GM23338 (cell line): ENCODE data around the gene RIPOR3. TPM values are rescaled to one million over a fixed set of nuclear protein-coding genes. Genes with fewer than 3 reads are reported as not detected.

Experiments
- ATAC-seq: fragments of 200-7000 bp; cut with Tn5 transposase; 3 replicates; pipeline ENCODE4 v1.9.1; 2020
- DNase-seq: peaks from one replicate; pipeline ENCODE4 v3.0.0-alpha.2; 2015; ENCODE audit warnings: low spot score
- H2AFZ ChIP-seq: fragments of 200-600 bp; sonication (generic); 2 replicates; pipeline ENCODE4 v1.8.0; 2016; ENCODE audit warnings: antibody characterized with exemption, mild to moderate bottlenecking, moderate library complexity
- H3F3A ChIP-seq: fragments of 200-600 bp; sonication (generic); replicated peaks from 2 replicates; pipeline ENCODE4 v1.8.0; 2017; ENCODE audit warnings: antibody characterized with exemption, mixed run types, low read depth
- H3K27ac ChIP-seq: fragments of 200-600 bp; sonication (generic); 2 replicates; pipeline ENCODE4 v1.6.1; 2016; ENCODE audit warnings: low read depth
- H3K27me3 ChIP-seq: fragments of 200-600 bp; sonication (generic); 2 replicates; pipeline ENCODE4 v1.8.0; 2016; ENCODE audit warnings: mild to moderate bottlenecking, mixed run types, moderate library complexity; ENCODE audit not compliant: insufficient read depth
- H3K36me3 ChIP-seq: fragments of 200-600 bp; sonication (generic); 2 replicates; pipeline ENCODE4 v1.8.0; 2016; ENCODE audit warnings: mild to moderate bottlenecking; ENCODE audit not compliant: insufficient read depth
- H3K4me1 ChIP-seq: fragments of 200-600 bp; sonication (generic); 2 replicates; pipeline ENCODE4 v1.8.0; 2016; ENCODE audit warnings: mild to moderate bottlenecking, moderate library complexity; ENCODE audit not compliant: insufficient read depth
- H3K4me2 ChIP-seq: fragments of 200-600 bp; sonication (generic); 2 replicates; pipeline ENCODE4 v1.7.1; 2017; ENCODE audit warnings: mixed run types
- H3K4me3 ChIP-seq: fragments of 200-600 bp; sonication (generic); 2 replicates; pipeline ENCODE4 v1.6.1; 2016; ENCODE audit warnings: mixed run types
- H3K79me2 ChIP-seq: fragments of 200-600 bp; sonication (generic); replicated peaks from 2 replicates; pipeline ENCODE4 v1.8.0; 2017; ENCODE audit warnings: mild to moderate bottlenecking; ENCODE audit not compliant: insufficient read depth
- H3K9me2 ChIP-seq: fragments of 200-600 bp; sonication (generic); 2 replicates; pipeline ENCODE4 v1.8.0; 2017; ENCODE audit not compliant: insufficient read depth
- H4K20me1 ChIP-seq: fragments of 200-600 bp; sonication (generic); replicated peaks from 2 replicates; pipeline ENCODE4 v1.8.0; 2017; ENCODE audit warnings: mild to moderate bottlenecking; ENCODE audit not compliant: insufficient read depth
- H3K27ac Mint-ChIP-seq: 2 replicates; pipeline ENCODE4 v1.8.0; 2020; ENCODE audit warnings: inconsistent platforms, mild to moderate bottlenecking, moderate library complexity, mixed read lengths
- H3K27me3 Mint-ChIP-seq: 3 replicates; pipeline ENCODE4 v1.8.0; 2022; ENCODE audit warnings: low read depth, mild to moderate bottlenecking, moderate library complexity, mixed read lengths, inconsistent platforms; ENCODE audit not compliant: insufficient read depth, poor library complexity
- H3K36me3 Mint-ChIP-seq: 3 replicates; pipeline ENCODE4 v1.8.0; 2021; ENCODE audit warnings: low read depth, mild to moderate bottlenecking, inconsistent platforms, moderate library complexity, mixed read lengths
- H3K4me1 Mint-ChIP-seq: 3 replicates; pipeline ENCODE4 v1.8.0; 2020; ENCODE audit warnings: mild to moderate bottlenecking, inconsistent platforms, mixed read lengths
- H3K4me3 Mint-ChIP-seq: 3 replicates; pipeline ENCODE4 v1.8.0; 2021; ENCODE audit warnings: moderate library complexity, mild to moderate bottlenecking, inconsistent platforms, mixed read lengths
- H3K9me3 Mint-ChIP-seq: 3 replicates; pipeline ENCODE4 v1.8.0; 2020; ENCODE audit warnings: moderate library complexity, mild to moderate bottlenecking, inconsistent platforms, mixed read lengths
- CREB1 ChIP-seq: fragments of 250-450 bp; sonication (Bioruptor Pico); IDR thresholded peaks from 2 replicates; pipeline ENCODE4 v1.5.0; 2020; ENCODE audit warnings: low read depth, mild to moderate bottlenecking, moderate library complexity
- CTCF ChIP-seq, 2 experiments: fragments of 200-600 bp in 1 of 2; sonication (generic) in 1 of 2; conservative IDR thresholded peaks; 2 replicates each; pipeline versions ENCODE4 v1.5.1 to v1.6.1; 2016 to 2017; ENCODE audit warnings: antibody characterized with exemption in 2 of 2, low read depth in 2 of 2, mild to moderate bottlenecking in 2 of 2, moderate library complexity in 1 of 2
- ETS1 ChIP-seq: IDR thresholded peaks from 2 replicates; pipeline ENCODE4 v1.6.1; 2016; ENCODE audit warnings: antibody characterized with exemption
- EZH2 ChIP-seq: fragments of 200-600 bp; sonication (generic); IDR thresholded peaks from one replicate; pipeline ENCODE4 v1.8.0; 2017; ENCODE audit warnings: antibody characterized with exemption, mild to moderate bottlenecking, low read depth; ENCODE audit not compliant: unreplicated experiment
- EZH2phosphoT487 ChIP-seq: fragments of 200-600 bp; sonication (generic); IDR thresholded peaks from one replicate; pipeline ENCODE4 v1.8.1; 2018; ENCODE audit warnings: antibody characterized with exemption; ENCODE audit not compliant: unreplicated experiment
- JUNB ChIP-seq: IDR thresholded peaks from one replicate; pipeline ENCODE4 v1.6.1; 2016; ENCODE audit warnings: antibody characterized with exemption; ENCODE audit not compliant: unreplicated experiment
- NANOG ChIP-seq: IDR thresholded peaks from 2 replicates; pipeline ENCODE4 v1.6.1; 2016; ENCODE audit warnings: antibody characterized with exemption, borderline replicate concordance
- POLR2AphosphoS5 ChIP-seq: IDR thresholded peaks from 2 replicates; pipeline ENCODE4 v1.6.1; 2016; ENCODE audit warnings: antibody characterized with exemption, low read depth
- REST ChIP-seq: IDR thresholded peaks from one replicate; pipeline ENCODE4 v1.6.1; 2018; ENCODE audit warnings: antibody characterized with exemption; ENCODE audit not compliant: unreplicated experiment
- STAT1 ChIP-seq: IDR thresholded peaks from one replicate; pipeline ENCODE4 v1.6.1; 2016; ENCODE audit warnings: antibody characterized with exemption; ENCODE audit not compliant: unreplicated experiment
- ZNF114 ChIP-seq: fragments of 250-450 bp; sonication (Bioruptor Pico); IDR thresholded peaks from 2 replicates; pipeline ENCODE4 v1.5.0; 2020; ENCODE audit warnings: mild to moderate bottlenecking, moderate library complexity
- ZNF331 ChIP-seq: fragments of 250-450 bp; sonication (Bioruptor Pico); IDR thresholded peaks from 2 replicates; pipeline ENCODE4 v1.5.0; 2020; ENCODE audit warnings: low read depth, mild to moderate bottlenecking, moderate library complexity
- polyA plus RNA-seq: library from polyadenylated mRNA; unstranded; fragments of >200 nt; fragmentation: Nextera tagmentation; extraction: Ambion mirVana; gene quantifications from 2 replicates; pipeline ENCODE4 v1.2.1, GENCODE V29; 2016
- total RNA-seq: library from RNA; depleted of rRNA; stranded (reverse); fragments of >200 nt; shearing (Covaris generic); gene quantifications from 2 replicates; pipeline ENCODE4 v1.2.3, GENCODE V29; 2014

RIPOR3 gene
- total and polyA plus RNA-seq, 2 experiments from 2014 or later: 4.9 to 6.3 TPM

- TF ChIP-seq ETS1 (no peak), EZH2 (no peak), REST (no peak), EZH2phosphoT487 (no peak), POLR2AphosphoS5 (no peak), JUNB (no peak), NANOG (no peak), CTCF (conservative IDR thresholded peaks at IDR 0.05; ENCODE audit: low read depth in 2 of 2) (no peak), ZNF331 (CRISPR knock-in tag) (no peak), STAT1 (no peak), CREB1 (no peak)
Observed at GRCh38 chr20:50717312-50717711, 26.0 kb upstream of the RIPOR3 start (continued).

GRCh38 chr20:50716518-50716917, 25.2 kb upstream of the RIPOR3 start:
- H3K27me3 ChIP-seq: no peaks in the 10 kb centered on the region
- Mint-ChIP-seq H3K4me3 (no peak overlapping the region), H3K9me3 (no peaks in the 10 kb centered on the region), H3K27ac (no peak overlapping the region), H3K27me3 (peaks cover 3% of the 10 kb centered on the region), H3K36me3 (no peaks in the 10 kb centered on the region), H3K4me1 (peaks cover 27% of the 10 kb centered on the region)
- H2AFZ ChIP-seq: no peak overlapping the region
- H3K4me2 ChIP-seq: no peak overlapping the region
- H4K20me1 ChIP-seq: no peaks in the 10 kb centered on the region
- ATAC-seq (no peak), DNase-seq (no peak)
- H3F3A ChIP-seq: no peaks in the 10 kb centered on the region
- no peak overlapping the region for H3K27ac ChIP-seq
- H3K4me3 ChIP-seq: no peak overlapping the region
- H3K79me2 ChIP-seq: no peaks in the 10 kb centered on the region
- no peaks in the 10 kb centered on the region for H3K4me1 ChIP-seq
- TF ChIP-seq CTCF (conservative IDR thresholded peaks at IDR 0.05; ENCODE audit: low read depth in 2 of 2) (no peak), ETS1 (no peak), ZNF114 (no peak)
- H3K9me2 ChIP-seq: no peaks in the 10 kb centered on the region
- H3K36me3 ChIP-seq: no peaks in the 10 kb centered on the region
